HG03558 (cell line): ENCODE measurements around the gene GOLGA8A.
A peak's percentile ranks its signal among the peaks of the same experiment; 100 is the strongest.
"Not testable (repeated sequence)": the region's sequence is repeated elsewhere in the genome, so short reads cannot be mapped to it uniquely, and the experiment has no call there.

ENCODE experiments used
- ATAC-seq: cut with Tn5 transposase; IDR thresholded peaks from one replicate; pipeline ENCODE4 v1.9.1; 2021; ENCODE audit warnings: moderate number of reproducible peaks; ENCODE audit not compliant: unreplicated experiment; ENCODE audit errors: extremely low read depth

The GOLGA8A gene, protein sequence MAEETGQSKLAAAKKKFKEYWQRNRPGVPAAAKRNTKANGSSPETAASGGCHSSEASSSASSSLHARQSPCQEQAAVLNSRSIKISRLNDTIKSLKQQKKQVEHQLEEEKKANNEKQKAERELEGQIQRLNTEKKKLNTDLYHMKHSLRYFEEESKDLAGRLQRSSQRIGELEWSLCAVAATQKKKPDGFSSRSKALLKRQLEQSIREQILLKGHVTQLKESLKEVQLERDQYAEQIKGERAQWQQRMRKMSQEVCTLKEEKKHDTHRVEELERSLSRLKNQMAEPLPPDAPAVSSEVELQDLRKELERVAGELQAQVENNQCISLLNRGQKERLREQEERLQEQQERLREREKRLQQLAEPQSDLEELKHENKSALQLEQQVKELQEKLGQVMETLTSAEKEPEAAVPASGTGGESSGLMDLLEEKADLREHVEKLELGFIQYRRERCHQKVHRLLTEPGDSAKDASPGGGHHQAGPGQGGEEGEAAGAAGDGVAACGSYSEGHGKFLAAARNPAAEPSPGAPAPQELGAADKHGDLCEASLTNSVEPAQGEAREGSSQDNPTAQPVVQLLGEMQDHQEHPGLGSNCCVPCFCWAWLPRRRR

DNA sequence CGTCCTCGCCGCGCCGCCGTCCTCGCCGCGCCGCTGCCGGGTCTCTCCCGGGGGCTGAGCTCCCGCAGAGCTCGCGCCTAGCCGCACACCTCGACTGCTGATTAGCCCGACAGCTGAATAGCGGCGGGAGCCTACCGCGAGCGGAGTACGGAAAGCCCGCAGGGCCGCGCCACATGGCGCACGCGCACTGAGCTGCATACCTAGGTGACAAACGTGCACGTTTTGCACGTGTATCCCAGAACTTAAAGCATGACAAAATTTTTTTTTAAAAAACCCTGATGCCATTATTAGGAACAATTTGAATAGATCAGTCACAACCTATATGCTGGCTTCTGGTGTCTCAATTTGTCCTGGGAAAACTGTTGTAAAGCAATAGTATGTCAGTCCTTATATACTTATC, at the start of gene GOLGA8A:
Gene GOLGA8A, minus strand, starts transcription at position 122 of the 400 bp plus-strand sequence. CDS start 48,117 bp downstream, outside the sequence.
- ATAC-seq = peak; percentile 53

DNA sequence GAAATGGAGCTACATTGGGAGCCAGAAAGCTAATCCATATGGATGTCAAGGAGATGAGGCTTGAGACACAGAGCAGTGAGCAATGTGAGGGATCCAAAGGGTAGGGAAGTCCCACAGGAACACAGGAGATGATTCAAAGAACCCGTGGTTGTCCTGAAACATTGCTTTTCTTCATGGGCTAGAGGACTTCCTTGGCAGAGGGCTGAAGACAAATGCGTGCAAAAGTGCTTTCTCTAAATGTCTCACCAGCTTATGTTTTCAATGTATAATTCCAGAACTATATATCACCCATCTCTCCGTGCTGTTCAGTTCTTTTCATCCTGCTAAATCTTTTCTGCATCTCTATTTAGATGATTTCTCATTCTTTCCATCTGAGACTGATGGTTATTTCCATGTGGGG, 46.0 kb upstream of the GOLGA8A start:
- ATAC-seq = no peak

DNA sequence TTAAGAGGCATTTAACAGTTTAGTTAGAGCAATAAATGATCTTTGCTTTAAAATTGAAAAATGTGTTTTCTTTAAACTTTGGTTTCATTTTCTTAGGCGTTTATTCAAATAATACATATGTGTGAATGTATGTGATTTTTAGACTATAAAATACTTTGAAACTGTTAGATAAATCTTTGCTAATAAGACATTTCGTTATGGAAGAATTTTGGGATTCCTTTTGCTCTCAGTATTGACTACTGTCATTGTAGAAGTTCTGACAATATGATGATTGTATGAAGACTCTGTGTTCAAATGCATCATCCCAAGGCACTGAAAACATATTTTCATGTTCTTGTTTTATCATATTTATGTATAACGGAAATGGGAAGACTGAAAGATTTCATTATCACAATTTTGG, 43.8 kb upstream of the GOLGA8A start:
- ATAC-seq = no peak

DNA sequence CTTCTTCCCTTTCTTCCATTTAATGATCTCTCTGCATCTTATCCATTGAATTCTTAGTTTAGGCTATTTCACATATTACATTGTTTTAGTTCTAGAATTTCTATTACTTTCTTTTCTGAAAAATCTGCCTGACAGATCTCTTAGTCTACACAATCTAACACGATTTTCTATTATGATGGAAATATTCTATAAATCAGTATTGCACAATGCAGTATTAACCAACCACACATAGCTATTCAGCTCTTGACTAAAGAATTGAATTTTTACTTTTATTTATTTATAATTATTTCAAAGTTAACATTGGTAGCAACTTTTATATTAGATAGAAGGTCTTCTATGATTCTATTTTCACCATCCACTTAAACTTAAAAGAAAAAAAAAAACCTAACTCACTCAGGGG, 36.2 kb upstream of the GOLGA8A start:
- no peak for ATAC-seq

DNA sequence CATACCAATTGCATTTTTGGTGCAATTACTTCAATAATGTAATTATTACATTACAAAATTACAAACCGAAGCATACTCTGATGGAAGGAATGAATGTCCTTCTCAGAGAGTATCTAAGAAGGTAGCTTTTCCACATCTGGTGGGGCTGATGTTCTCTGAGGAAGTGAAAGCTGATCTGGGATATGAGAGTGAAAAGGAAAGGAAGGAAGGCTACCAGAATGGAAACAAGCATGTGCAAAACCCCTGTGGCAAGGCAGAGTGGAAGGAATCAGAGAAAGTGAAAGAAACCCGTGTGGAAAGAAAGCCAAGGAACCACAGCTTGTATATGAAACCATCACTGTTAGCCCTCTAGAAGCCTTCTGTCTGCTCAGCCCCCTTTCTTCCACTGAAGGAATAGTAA, 35.3 kb upstream of the GOLGA8A start:
- ATAC-seq = no peak

- no peak for ATAC-seq
Observed at GRCh38 chr15:34470892-34471291, 33.3 kb upstream of the GOLGA8A start.

DNA sequence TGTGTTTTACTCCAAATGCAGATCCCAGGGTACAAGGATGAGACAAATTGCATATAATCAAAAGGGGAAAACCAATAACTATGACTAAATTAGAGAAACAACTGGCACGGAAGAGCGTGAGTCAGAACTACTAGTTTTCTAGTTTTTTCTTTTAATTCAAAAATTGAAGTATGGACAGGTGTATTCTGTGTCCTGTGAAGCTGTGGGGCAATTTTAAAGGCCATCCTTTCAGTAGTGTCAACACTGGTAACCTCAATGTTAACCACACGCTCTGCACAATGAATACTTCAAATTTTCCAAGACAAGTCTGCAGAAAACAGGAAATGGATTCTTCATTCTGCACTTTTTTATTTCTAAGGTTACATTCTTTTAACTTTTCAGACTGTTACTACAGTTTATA, 32.5 kb upstream of the GOLGA8A start:
- no peak for ATAC-seq

DNA sequence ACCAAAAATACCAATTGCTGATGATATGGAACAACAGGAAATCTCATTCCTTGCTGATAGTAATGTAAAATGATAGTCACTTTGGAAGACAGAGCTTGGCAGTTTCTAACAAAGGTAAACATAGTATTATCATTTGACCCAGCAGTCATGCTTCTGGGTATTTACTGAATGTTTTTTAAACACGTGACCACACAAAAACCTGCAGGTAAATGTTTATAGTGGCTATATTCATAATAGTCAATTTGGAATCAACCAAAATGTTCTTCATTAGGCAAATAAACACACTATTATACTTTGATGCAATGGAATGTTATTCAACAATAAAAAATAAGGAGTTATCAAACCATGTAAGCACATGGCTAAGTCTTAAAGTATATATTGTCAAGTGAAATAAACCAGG, 24.1 kb upstream of the GOLGA8A start:
- no peak for ATAC-seq

DNA sequence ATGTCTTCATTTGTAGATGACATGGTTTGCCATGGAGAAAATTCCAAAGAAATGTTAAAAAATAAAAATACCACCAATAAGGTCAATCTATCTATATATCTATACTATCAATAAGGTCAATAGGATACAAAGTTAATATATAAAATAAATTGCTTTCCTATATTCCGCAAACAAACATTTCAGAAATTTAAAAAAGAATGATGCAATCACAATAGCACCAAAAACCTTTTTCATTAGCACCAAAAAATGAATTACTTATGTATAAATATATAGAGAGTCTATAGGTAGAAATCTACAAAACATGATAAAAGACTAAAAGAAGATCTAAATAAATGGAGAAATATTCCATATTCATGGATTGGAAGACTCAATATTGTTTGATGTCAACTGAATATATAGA, 22.8 kb upstream of the GOLGA8A start:
- ATAC-seq = no peak

DNA sequence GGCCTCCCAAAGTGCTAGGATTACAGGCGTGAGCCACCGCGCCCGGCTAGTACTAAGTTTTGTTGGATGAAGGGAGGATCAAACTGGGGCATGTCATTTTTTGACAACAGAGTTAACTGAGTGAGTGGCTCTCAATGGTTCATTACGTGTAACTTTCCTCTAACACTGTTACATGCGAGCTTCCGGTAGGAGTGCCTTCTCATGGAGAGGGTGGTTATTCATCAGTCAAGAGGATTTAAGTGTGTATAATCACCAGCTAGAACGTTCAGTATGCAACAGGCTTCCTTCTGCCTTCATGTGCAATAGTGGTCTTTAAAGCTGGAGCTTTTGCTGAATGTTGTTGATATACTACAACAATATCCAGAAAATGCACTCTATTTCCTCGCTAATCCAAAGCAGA, 19.1 kb upstream of the GOLGA8A start:
- ATAC-seq = no peak

- no peak for ATAC-seq
Observed at GRCh38 chr15:34442891-34443290, 5.3 kb upstream of the GOLGA8A start.

DNA sequence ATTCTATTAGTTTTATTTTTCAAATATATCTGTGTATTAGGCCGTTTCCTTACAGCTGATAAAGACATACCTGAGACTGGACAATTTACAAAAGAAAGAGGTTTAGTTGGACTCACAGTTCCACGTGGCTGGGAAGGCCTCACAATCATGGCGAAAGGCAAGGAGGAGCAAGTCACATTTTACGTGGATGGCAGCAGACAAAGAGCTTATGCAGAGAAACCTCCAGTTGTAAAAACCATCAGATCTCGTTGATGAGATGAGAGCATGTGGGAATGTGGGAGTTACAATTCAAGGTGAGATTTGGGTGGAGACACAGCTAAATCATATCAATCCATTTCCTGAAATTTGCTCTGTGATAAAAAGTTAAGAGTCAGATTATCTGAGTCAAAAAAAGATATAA, 2.3 kb upstream of the GOLGA8A start:
- ATAC-seq = no peak

DNA sequence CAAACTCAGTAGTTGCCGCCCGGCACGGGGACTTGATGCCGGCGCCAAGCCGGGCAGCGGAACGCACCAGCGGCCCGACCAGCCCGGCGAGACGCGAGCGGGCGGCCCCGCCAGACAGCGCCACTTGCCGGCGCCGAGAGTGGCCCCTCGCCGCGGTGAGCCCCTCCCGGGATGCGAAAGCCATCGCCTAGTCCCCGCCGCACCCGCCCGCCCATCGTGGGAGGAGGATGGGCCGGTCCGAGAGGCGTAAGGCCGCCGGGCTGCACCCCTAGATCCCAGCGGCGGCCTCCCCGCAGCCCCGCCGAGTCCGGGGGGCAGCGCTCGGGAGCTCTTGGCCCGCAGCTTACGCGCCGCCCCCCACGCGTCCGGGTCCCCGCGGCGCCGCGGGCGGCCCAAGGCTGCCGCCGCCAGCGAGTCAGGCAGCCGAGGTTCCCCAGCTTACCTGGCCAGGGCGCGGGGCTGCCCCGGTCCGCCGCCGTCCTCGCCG, 609 bp downstream of the GOLGA8A start:
- no peak for ATAC-seq

- no peak for ATAC-seq
Observed at GRCh38 chr15:34436126-34436955, 1.3 kb downstream of the GOLGA8A start.

- ATAC-seq = no peak
Observed at GRCh38 chr15:34435658-34436057, 1.9 kb downstream of the GOLGA8A start.

- no peak for ATAC-seq
Observed at GRCh38 chr15:34434627-34435305, 2.8 kb downstream of the GOLGA8A start.

DNA sequence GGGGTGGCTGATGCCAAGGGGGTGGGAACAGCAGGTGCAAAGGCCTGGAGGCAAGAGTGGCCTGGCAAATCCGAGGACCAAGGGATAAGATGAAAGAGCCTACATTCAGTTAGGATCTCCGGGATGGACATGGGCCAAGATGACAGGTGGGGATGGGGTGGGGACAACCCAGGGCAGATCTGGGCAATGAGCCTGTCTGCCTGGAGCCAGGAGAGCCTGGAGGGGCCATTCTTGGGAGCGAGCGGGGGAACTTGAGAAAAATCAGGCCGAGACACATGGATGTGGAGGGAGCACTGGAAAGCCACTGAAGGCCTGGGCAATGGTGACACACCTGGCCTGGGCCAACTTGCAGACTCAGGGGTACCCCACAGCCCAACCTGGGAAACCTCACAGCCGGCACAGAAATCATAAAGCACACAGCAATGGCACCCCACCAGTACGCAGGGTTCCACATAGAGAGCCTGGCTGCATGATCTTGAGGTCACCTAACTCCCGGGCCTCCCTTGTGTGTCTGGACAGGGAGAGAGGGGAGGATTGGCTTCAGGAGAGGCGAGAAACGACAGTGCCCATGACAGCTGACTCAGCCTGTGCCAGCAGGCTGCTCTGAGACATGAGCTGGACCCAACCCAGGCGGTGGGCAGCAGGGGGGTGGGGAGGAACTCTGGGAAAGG, 3.5 kb downstream of the GOLGA8A start:
- ATAC-seq = not testable (repeated sequence)

DNA sequence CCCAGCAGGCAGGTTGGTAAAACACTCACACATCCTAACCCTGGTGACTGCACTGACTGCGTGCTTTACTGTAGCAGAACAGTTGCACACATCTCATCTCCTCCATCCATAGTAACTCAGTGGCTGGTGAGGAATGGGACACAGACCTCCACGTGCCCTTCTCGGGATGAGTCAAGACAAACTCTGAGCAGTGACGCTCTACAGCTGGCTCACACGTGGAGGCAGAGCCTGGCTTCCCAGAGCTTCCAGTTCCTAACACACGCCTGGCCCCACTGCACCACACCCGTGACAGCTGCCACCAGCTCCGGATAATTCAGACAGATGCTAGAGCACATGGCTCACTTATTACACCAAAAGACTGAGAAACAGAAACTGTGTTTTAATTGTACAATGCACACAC, 7.0 kb downstream of the GOLGA8A start:
- not testable (repeated sequence) for ATAC-seq

GRCh38 chr15:34423425-34424090, 14.1 kb downstream of the GOLGA8A start:
- ATAC-seq = not testable (repeated sequence)
